AG09319 (cell line): ENCODE results near the gene RFC4.

Experiments
- DNase-seq: peaks from one replicate; pipeline ENCODE4 v3.0.0-alpha.2; 2010; ENCODE audit warnings: low read depth; ENCODE audit errors: extremely low read depth
- TF ChIP-seq, protein P1 (sequence below): IDR thresholded peaks from 2 replicates; pipeline ENCODE4 v1.5.1; 2011; ENCODE audit warnings: low read depth, mild to moderate bottlenecking, inconsistent platforms, low read length, moderate library complexity

Gene RFC4

DNA sequence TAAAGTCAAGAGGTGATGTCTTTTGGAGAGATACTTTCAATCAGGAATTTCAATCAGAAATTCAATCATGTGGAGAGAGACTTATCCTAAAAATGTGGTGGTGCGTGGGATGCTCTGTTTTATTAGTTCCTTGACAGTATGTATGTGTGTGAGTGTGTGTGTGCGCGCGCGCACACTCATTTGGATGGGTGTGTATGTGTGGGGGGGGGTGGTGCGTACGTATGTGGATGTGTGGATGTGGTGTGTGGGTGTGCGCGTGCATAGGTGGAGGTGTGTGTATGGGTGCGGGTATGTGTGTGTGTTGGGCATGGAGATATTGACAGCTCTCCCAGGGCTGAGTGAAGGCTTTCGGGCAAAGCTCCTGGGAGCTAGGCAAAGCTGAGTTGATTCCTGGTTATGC lies 38.6 kb upstream of the RFC4 start:
- TF ChIP-seq, protein P1, sequence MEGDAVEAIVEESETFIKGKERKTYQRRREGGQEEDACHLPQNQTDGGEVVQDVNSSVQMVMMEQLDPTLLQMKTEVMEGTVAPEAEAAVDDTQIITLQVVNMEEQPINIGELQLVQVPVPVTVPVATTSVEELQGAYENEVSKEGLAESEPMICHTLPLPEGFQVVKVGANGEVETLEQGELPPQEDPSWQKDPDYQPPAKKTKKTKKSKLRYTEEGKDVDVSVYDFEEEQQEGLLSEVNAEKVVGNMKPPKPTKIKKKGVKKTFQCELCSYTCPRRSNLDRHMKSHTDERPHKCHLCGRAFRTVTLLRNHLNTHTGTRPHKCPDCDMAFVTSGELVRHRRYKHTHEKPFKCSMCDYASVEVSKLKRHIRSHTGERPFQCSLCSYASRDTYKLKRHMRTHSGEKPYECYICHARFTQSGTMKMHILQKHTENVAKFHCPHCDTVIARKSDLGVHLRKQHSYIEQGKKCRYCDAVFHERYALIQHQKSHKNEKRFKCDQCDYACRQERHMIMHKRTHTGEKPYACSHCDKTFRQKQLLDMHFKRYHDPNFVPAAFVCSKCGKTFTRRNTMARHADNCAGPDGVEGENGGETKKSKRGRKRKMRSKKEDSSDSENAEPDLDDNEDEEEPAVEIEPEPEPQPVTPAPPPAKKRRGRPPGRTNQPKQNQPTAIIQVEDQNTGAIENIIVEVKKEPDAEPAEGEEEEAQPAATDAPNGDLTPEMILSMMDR = no peak
- no peak for DNase-seq

DNA sequence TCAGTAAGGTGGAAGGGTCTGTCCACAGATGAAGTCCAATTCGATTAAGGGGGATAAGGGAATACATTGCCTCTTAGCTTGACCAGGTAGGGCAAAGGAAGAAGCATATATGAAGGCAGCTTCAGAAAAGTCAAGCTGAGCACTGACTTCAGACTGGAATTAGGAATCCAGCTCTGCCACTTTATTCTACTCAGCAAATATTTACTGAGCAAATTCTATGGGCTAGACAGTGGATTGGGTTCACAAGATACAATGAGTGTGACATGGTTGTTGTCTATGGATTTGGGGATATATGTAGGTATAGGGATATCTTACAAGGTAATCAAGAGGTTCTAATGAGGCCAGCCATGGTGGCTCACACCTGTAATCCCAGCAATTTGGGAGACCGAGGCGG lies 36.8 kb upstream of the RFC4 start:
- DNase-seq = no peak
- TF ChIP-seq, protein P1 = no peak

DNA sequence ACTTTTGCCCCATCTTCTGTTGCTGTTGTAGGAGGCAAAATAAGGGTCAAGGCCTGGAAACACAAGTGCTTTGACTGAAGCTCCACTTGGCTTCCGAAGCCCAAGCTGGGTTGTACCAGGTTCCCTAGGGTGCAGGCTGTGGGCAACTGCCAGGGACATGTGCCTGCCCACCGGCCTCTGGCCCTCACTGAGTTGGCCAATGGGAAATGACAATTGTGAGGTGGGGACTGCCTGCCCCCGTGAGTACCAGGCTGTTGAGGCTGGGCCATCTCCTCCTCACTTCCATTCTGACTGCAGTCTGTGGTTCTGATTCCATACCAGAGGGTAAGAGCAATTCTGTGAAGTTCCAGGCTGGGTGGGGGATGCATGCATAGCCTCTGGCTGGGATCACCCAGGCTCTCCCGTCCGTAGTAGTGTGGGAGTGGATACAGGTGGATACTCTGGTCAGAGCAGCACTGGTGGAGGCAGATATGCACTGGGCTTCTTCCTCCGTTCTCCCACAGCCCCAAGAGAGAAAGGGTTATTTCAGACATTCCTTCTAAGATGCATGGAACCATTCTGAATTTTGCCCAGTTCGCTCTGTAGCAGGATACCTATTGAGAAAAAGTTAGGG lies 36.2 kb upstream of the RFC4 start, which contains the start of gene ADIPOQ:
TSS of gene ADIPOQ (plus strand) at position 285 of the 613 bp plus-strand sequence. CDS start 10,349 bp downstream, outside the sequence.
- TF ChIP-seq, protein P1 = no peak

DNA sequence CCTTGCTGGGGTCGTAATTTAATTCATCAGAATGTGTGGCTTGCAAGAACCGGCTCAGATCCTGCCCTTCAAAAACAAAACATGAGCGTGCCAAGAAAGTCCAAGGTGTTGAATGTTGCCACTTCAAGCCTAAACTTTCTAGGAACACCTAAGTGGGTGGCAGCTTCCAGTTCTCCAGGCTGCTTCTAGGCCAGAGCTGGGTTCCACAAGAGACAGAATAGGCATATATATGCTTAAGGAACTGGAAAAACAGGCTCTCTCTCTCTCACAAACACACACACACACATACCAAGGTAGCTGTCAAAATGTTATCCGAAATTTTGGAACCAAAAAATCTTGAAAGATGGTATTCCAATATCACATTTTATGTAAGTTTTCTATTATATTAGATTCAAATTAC lies 35.3 kb upstream of the RFC4 start:
- DNase-seq = no peak
- TF ChIP-seq, protein P1 = no peak

More for the DNA sequence above, 36.2 kb upstream of the RFC4 start, which contains the start of gene ADIPOQ:
- no peak for DNase-seq

DNA sequence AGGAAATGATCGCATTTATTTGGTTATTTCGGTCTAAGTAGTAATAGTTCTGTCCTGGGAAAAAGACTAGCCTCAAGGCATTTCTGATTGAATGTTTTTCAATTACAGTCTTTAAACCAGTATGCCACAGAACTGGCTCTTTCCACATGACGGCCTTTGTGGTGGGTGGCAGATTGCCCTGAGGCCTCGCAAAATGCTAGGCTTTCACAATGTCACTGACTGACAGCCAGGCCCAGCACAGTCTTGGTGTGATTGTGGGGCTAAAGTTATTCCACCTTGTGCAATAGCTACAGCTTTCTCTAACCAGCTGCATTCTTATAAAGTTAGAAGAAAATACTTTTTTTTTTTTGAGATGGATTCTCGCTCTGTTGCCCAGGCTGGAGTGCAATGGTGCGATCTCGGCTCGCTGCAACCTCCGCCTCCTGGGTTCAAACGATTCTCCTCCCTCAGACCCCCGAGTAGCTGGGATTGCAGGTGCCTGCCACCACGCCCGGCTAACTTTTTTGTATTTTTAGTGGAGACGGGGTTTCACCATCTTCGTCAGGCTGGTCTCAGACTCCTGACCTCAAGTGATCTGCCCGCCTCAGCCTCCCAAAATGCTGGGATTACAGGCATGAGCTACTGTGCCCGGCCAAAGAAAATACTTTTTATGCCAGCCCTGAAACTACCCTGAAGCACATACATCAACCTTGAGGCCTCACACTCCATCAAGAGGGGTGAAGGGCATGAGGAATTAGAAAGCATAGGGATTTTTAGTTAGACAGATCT lies 33.8 kb upstream of the RFC4 start:
- TF ChIP-seq, protein P1 = no peak
- peak; percentile 69 for DNase-seq

DNA sequence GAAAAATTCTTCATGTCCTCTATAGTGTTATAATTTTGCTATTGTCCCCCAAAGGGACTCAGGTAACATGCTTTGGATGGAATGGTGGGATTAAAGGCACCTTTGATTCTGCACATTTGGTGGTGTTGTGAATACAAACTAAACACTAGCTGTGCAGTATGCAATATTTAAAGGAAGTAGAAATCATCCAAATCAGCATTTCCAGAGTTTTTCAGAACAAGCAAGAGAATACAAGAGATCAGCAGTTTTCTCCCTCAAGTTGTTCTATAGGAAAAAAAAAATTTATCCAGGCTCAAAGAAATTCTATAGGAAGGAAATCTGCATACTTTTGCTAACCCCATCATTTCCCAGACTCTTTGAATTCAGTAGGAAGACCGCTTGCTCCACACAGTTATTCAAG lies 26.0 kb upstream of the RFC4 start:
- DNase-seq = no peak
- TF ChIP-seq, protein P1 = no peak

DNA sequence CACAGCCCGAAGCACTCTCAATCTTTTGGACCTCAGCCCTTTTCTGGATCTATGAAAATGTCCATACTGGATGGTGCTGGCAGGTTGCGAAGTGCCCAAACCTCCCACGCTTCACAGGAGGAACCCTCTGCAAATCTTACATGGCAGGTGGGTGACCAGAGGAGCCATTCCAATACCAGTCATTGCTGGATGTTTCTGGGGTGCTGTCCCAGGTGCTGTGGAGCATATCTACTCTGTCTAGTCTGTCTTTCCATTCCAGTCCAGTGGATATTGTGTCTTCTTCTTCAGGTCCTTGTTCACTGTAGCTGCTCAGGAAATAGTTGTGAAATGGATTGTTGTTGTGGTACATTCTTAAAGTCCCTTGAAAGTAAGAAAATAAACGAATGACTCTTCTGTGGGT lies 25.5 kb upstream of the RFC4 start:
- no peak for DNase-seq
- TF ChIP-seq, protein P1 = no peak
